GF-D8 (cell line): Measurements from ENCODE around the gene HMCES.
"Not testable (repeated sequence)": the region's sequence is repeated elsewhere in the genome, so short reads cannot be mapped to it uniquely, and the experiment has no call there.

Experiments used
- DNase-seq: peaks from one replicate; lab custom pipeline; 2025; lab: John Stamatoyannopoulos, UW

HMCES gene

GRCh38 chr3:129257609-129258008 is 21.1 kb upstream of the HMCES start:
- DNase-seq = no peak

- DNase-seq = no peak
These were observed 18.8 kb upstream of the HMCES start for GRCh38 chr3:129259612-129260477.

GRCh38 chr3:129260606-129261005 is 18.1 kb upstream of the HMCES start:
- DNase-seq = no peak

GRCh38 chr3:129261894-129262293 is 16.8 kb upstream of the HMCES start:
- no peak for DNase-seq

- DNase-seq = no peak
These were observed 15.3 kb upstream of the HMCES start for GRCh38 chr3:129263161-129263910.

GRCh38 chr3:129264994-129265393 is 13.7 kb upstream of the HMCES start:
- not testable (repeated sequence) for DNase-seq

- DNase-seq = no peak
These were observed 12.0 kb upstream of the HMCES start for GRCh38 chr3:129266651-129267050.

- no peak for DNase-seq
These were observed 10.3 kb upstream of the HMCES start for GRCh38 chr3:129268396-129268795.

- DNase-seq = no peak
These were observed 7.0 kb upstream of the HMCES start for GRCh38 chr3:129271674-129272073.

GRCh38 chr3:129276385-129276784 is 2.3 kb upstream of the HMCES start:
- no peak for DNase-seq

GRCh38 chr3:129277829-129278271 is 820 bp upstream of the HMCES start:
- DNase-seq = no peak

- DNase-seq = no peak
These were observed 566 bp downstream of the HMCES start for GRCh38 chr3:129278966-129279906.

GRCh38 chr3:129280183-129280582 is 1.5 kb downstream of the HMCES start:
- DNase-seq = no peak

- DNase-seq = no peak
These were observed 3.1 kb downstream of the HMCES start for GRCh38 chr3:129281726-129282125.

- DNase-seq = no peak
These were observed 4.2 kb downstream of the HMCES start for GRCh38 chr3:129282727-129283327.

- no peak for DNase-seq
These were observed 7.4 kb downstream of the HMCES start for GRCh38 chr3:129286081-129286480.

GRCh38 chr3:129288446-129288845 is 9.8 kb downstream of the HMCES start:
- no peak for DNase-seq

GRCh38 chr3:129289201-129289921 is 10.7 kb downstream of the HMCES start:
- no peak for DNase-seq

- DNase-seq = no peak
These were observed 12.7 kb downstream of the HMCES start for GRCh38 chr3:129291236-129291886.

- DNase-seq = no peak
These were observed 16.6 kb downstream of the HMCES start for GRCh38 chr3:129295286-129295685.
